ENCODE results near the gene KDM5D. TPM values are rescaled to one million over a fixed set of nuclear protein-coding genes. Genes with fewer than 3 reads are reported as not detected.

The KDM5D gene
- total RNA-seq, 1 experiment from 2014 or later: 0.13 TPM

DNA sequence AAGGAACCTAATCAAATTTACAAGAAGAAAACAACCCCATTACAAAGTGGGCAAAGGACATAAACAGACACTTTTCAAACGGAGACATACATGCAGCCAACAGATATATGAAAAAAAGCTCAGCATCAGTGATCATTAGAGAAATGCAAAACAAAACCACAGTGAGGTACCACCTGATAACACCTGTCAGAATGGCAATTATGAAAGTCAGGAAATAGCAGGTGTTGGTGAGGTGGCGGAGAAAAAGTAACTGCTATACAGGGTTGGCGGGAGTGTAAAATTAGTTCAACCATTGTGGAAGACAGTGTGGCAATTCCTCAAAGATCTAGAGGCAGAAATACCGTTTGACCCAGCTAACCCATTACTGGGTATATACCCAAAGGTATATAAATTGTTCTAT is 31.1 kb downstream of the KDM5D start:
- ChIA-PET POLR2A (no interaction called here), CTCF (no interaction called here)
- Histone ChIP-seq H3K9me3 (ENCODE audit: control insufficient read depth, insufficient read depth, low read depth, low read length) (no peaks in the 10 kb centered on the region), H3K27me3 (ENCODE audit: control insufficient read depth, insufficient read depth, low read length) (no peaks in the 10 kb centered on the region), H3K4me3 (ENCODE audit: low read depth in 2 of 2, low read length in 2 of 2) (no peak overlapping the region), H3K36me3 (ENCODE audit: control insufficient read depth, insufficient read depth, low read length) (no peaks in the 10 kb centered on the region), H3K27ac (ENCODE audit: low read length) (no peak overlapping the region), H3K4me1 (ENCODE audit: control insufficient read depth, insufficient read depth, low read length) (no peaks in the 10 kb centered on the region)
- BruUV-seq (replicated peaks): no TSS peak
- TF ChIP-seq TCF7L2 (IDR thresholded peaks at IDR 0.05; ENCODE audit: low read depth, low read length): no peak
- TF ChIP-seq POLR2AphosphoS5 (IDR thresholded peaks at IDR 0.05; ENCODE audit: low read depth, low read length): no peak
- TF ChIP-seq CTCF (IDR thresholded peaks at IDR 0.05): no peak
- TF ChIP-seq REST (IDR thresholded peaks at IDR 0.05; ENCODE audit: insufficient read depth in 1 of 2, low read depth in 2 of 2, low read length in 1 of 2): no peak
- TF ChIP-seq SIN3A (IDR thresholded peaks at IDR 0.05; ENCODE audit: borderline replicate concordance, insufficient read depth, low read depth, low read length): no peak
- no peak for DNase-seq (ENCODE audit: low read depth, low spot score)
- in situ Hi-C loops (cut with HindIII; ENCODE audit: low pct_unique_long_range_greater_than_20kb, low sequenced_read_pairs): no loop called here
- intact Hi-C loops (cut with micrococcal nuclease; ENCODE audit: unreplicated experiment): no loop called here
- ATAC-seq: no peak

DNA sequence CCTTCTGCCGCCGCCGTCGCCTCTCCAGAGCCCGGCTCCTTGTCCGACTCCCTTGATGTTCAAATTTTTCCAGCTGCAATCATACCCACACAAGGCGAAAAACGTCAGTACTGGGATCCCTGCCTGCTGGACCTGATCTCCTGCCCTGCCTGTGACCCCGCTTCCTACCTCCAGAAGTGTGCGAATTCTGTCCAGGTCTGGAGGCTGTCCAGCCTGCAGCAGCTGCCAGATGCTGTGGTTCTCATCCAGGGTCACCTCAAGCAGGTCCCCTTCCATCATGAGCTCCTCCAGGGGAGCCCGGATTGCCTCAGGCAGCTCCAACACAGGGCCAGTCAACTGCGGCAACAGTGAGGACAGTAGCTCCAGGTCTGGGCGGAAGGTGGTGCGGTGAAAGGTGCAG is 38.3 kb downstream of the KDM5D start:
- no TSS peak for BruUV-seq (replicated peaks)
- in situ Hi-C loops (cut with HindIII; ENCODE audit: low pct_unique_long_range_greater_than_20kb, low sequenced_read_pairs): no loop called here

More for the DNA sequence above, 38.3 kb downstream of the KDM5D start:
- no peak overlapping the region for H3K4me3 ChIP-seq (ENCODE audit: low read depth in 2 of 2, low read length in 2 of 2)
- ChIA-PET POLR2A (no interaction called here), CTCF (no interaction called here)
- no peaks in the 10 kb centered on the region for H3K27me3 ChIP-seq (ENCODE audit: control insufficient read depth, insufficient read depth, low read length)
- no peaks in the 10 kb centered on the region for H3K36me3 ChIP-seq (ENCODE audit: control insufficient read depth, insufficient read depth, low read length)
- intact Hi-C loops (cut with micrococcal nuclease; ENCODE audit: unreplicated experiment): no loop called here
- no peaks in the 10 kb centered on the region for H3K4me1 ChIP-seq (ENCODE audit: control insufficient read depth, insufficient read depth, low read length)
- ATAC-seq: no peak
- DNase-seq (ENCODE audit: low read depth, low spot score): no peak
- TF ChIP-seq REST (IDR thresholded peaks at IDR 0.05; ENCODE audit: insufficient read depth in 1 of 2, low read depth in 2 of 2, low read length in 1 of 2): no peak
- no peak for TF ChIP-seq POLR2AphosphoS5 (IDR thresholded peaks at IDR 0.05; ENCODE audit: low read depth, low read length)
- no peak for TF ChIP-seq CTCF (IDR thresholded peaks at IDR 0.05)
- no peak for TF ChIP-seq SIN3A (IDR thresholded peaks at IDR 0.05; ENCODE audit: borderline replicate concordance, insufficient read depth, low read depth, low read length)
- no peak for TF ChIP-seq TCF7L2 (IDR thresholded peaks at IDR 0.05; ENCODE audit: low read depth, low read length)
- H3K9me3 ChIP-seq (ENCODE audit: control insufficient read depth, insufficient read depth, low read depth, low read length): no peaks in the 10 kb centered on the region
- H3K27ac ChIP-seq (ENCODE audit: low read length): no peak overlapping the region

Measured in Panc1 (cell line).